ENCODE results near the gene HLA-DQA2. TPM values are rescaled to one million over a fixed set of nuclear protein-coding genes. Genes with fewer than 3 reads are reported as not detected.

HLA-DQA2 gene
- polyA plus RNA-seq (not detected in 2 replicates), polyA minus RNA-seq (not detected in 2 replicates)

DNA sequence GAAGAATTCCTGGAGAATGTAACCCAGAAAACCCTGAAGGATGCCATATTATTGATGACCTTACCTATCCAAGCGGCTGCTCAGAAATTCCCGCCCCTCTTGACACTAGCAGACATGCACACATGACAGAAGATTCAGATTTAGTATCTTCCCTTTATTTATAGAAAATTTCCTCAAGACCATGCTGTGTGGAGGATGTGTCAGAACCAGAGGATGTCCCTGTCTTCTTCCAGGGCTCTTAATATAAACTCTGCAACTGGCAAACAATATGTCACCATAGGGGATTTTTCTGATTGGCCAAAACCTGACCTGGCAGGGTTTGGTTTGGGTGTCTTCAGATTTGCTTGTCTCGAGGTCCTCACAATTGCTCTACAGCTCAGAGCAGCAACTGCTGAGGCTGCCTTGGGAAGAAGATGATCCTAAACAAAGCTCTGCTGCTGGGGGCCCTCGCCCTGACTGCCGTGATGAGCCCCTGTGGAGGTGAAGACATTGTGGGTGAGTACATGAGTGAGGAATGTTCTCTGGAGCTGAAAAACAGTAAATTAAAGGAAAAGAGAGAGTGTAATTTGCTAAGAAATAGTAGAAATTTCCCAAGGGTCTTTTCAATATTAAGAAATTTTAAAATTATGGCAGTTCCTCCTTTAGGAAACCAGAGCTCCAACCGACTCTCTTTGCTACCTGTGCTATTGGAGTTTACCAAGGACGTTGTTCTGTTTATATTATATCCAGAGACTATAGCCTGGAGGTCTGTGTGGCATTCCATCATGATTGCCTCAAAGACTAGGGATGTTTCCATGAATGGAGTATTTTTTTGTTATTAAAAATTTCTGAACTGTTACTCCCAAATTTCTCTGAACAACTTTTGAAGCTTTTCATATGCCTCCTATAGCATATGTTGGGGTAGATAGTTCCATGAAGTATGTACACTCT lies at the start of gene HLA-DQA2:
HLA-DQA2 (plus strand) TSS at position 361 of the 930 bp plus-strand sequence; CDS start at position 414, 53 bp downstream.
- Histone ChIP-seq H3K27me3 (ENCODE audit: insufficient read depth, low read depth, low read length) (no peaks in the 10 kb centered on the region), H3K9me3 (ENCODE audit: low read length) (no peaks in the 10 kb centered on the region), H3K9ac (ENCODE audit: low read length) (no peak within 1 kb of the TSS), H3K79me2 (replicated peaks; ENCODE audit: insufficient read depth, low read length) (no peaks in the 10 kb centered on the region), H3K9me2 (ENCODE audit: insufficient read depth, low read length) (no peaks in the 10 kb centered on the region), H3K4me2 (ENCODE audit: low read length) (no peak within 1 kb of the TSS), H3K4me3 (ENCODE audit: low read length) (no peak within 1 kb of the TSS), H3F3A (ENCODE audit: insufficient read depth, low read length, poor library complexity, severe bottlenecking) (no peaks in the 10 kb centered on the region), H2AFZ (ENCODE audit: low read depth, low read length) (no peak within 1 kb of the TSS), H3K27ac (ENCODE audit: low read length) (no peak within 1 kb of the TSS), H4K20me1 (ENCODE audit: insufficient read depth) (no peaks in the 10 kb centered on the region), H3K36me3 (ENCODE audit: insufficient read depth, low read length) (no peaks in the 10 kb centered on the region)
- TF ChIP-seq EP300 (conservative IDR thresholded peaks at IDR 0.05; ENCODE audit: poor library complexity, severe bottlenecking) (no peak), POLR2AphosphoS5 (IDR thresholded peaks at IDR 0.05) (no peak), RAD21 (conservative IDR thresholded peaks at IDR 0.05) (no peak), EZH2 (IDR thresholded peaks at IDR 0.05; ENCODE audit: borderline replicate concordance, insufficient read depth, low read length, poor library complexity, severe bottlenecking) (no peak), MXI1 (conservative IDR thresholded peaks at IDR 0.05; ENCODE audit: poor library complexity, severe bottlenecking) (no peak), SMC3 (conservative IDR thresholded peaks at IDR 0.05; ENCODE audit: poor library complexity) (no peak)
- TF ChIP-seq, protein P1, sequence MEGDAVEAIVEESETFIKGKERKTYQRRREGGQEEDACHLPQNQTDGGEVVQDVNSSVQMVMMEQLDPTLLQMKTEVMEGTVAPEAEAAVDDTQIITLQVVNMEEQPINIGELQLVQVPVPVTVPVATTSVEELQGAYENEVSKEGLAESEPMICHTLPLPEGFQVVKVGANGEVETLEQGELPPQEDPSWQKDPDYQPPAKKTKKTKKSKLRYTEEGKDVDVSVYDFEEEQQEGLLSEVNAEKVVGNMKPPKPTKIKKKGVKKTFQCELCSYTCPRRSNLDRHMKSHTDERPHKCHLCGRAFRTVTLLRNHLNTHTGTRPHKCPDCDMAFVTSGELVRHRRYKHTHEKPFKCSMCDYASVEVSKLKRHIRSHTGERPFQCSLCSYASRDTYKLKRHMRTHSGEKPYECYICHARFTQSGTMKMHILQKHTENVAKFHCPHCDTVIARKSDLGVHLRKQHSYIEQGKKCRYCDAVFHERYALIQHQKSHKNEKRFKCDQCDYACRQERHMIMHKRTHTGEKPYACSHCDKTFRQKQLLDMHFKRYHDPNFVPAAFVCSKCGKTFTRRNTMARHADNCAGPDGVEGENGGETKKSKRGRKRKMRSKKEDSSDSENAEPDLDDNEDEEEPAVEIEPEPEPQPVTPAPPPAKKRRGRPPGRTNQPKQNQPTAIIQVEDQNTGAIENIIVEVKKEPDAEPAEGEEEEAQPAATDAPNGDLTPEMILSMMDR (IDR thresholded peaks at IDR 0.05; ENCODE audit: poor library complexity, severe bottlenecking) = no peak

DNA sequence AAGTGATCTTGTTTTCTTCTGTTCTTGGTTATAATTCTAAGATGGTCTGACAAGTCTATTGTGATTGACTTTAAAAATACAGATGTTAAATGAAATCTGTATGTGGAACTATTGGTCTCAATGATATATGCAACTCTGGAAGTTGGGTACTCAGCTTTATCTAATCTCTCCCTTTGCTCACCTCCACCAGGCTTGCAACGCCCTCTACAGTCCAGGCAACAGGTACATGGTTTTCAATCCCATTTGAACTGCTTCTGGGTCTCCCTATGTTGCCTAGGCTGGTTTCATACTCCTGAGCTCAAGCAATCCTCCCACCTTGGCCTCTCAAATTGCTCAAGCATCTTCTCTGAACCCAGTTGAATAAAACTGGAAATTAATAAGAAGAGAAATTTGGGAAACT lies 49.2 kb upstream of the HLA-DQA2 start:
- TF ChIP-seq, protein P1 (IDR thresholded peaks at IDR 0.05; ENCODE audit: poor library complexity, severe bottlenecking) = no peak
- TF ChIP-seq SMC3 (conservative IDR thresholded peaks at IDR 0.05; ENCODE audit: poor library complexity) (no peak), RAD21 (conservative IDR thresholded peaks at IDR 0.05) (no peak), POLR2AphosphoS5 (IDR thresholded peaks at IDR 0.05) (no peak), MXI1 (conservative IDR thresholded peaks at IDR 0.05; ENCODE audit: poor library complexity, severe bottlenecking) (no peak), TAF1 (IDR thresholded peaks at IDR 0.05; ENCODE audit: low read depth) (no peak), EP300 (conservative IDR thresholded peaks at IDR 0.05; ENCODE audit: poor library complexity, severe bottlenecking) (no peak)
- TF ChIP-seq, protein P2, sequence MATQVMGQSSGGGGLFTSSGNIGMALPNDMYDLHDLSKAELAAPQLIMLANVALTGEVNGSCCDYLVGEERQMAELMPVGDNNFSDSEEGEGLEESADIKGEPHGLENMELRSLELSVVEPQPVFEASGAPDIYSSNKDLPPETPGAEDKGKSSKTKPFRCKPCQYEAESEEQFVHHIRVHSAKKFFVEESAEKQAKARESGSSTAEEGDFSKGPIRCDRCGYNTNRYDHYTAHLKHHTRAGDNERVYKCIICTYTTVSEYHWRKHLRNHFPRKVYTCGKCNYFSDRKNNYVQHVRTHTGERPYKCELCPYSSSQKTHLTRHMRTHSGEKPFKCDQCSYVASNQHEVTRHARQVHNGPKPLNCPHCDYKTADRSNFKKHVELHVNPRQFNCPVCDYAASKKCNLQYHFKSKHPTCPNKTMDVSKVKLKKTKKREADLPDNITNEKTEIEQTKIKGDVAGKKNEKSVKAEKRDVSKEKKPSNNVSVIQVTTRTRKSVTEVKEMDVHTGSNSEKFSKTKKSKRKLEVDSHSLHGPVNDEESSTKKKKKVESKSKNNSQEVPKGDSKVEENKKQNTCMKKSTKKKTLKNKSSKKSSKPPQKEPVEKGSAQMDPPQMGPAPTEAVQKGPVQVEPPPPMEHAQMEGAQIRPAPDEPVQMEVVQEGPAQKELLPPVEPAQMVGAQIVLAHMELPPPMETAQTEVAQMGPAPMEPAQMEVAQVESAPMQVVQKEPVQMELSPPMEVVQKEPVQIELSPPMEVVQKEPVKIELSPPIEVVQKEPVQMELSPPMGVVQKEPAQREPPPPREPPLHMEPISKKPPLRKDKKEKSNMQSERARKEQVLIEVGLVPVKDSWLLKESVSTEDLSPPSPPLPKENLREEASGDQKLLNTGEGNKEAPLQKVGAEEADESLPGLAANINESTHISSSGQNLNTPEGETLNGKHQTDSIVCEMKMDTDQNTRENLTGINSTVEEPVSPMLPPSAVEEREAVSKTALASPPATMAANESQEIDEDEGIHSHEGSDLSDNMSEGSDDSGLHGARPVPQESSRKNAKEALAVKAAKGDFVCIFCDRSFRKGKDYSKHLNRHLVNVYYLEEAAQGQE (IDR thresholded peaks at IDR 0.05; ENCODE audit: borderline replicate concordance) = no peak
- Histone ChIP-seq H4K20me1 (ENCODE audit: insufficient read depth) (no peaks in the 10 kb centered on the region), H3K4me2 (ENCODE audit: low read length) (no peak overlapping the region), H2AFZ (ENCODE audit: low read depth, low read length) (no peak overlapping the region), H3K4me3 (ENCODE audit: low read length) (no peak overlapping the region), H3K27ac (ENCODE audit: low read length) (no peak overlapping the region), H3K79me2 (replicated peaks; ENCODE audit: insufficient read depth, low read length) (no peaks in the 10 kb centered on the region), H3K27me3 (ENCODE audit: insufficient read depth, low read depth, low read length) (no peaks in the 10 kb centered on the region), H3F3A (ENCODE audit: insufficient read depth, low read length, poor library complexity, severe bottlenecking) (no peaks in the 10 kb centered on the region), H3K9ac (ENCODE audit: low read length) (no peak overlapping the region), H3K9me2 (ENCODE audit: insufficient read depth, low read length) (no peaks in the 10 kb centered on the region), H3K9me3 (ENCODE audit: low read length) (no peaks in the 10 kb centered on the region), H3K36me3 (ENCODE audit: insufficient read depth, low read length) (no peaks in the 10 kb centered on the region)
